ENCODE results near the gene MEIS2.

Gene MEIS2

GRCh38 chr15:36938131-36938530 is 162.2 kb downstream of the MEIS2 start:
- DNase-seq (ENCODE audit: low spot score) (no peak), FAIRE-seq (no peak)

GRCh38 chr15:36936613-36937012 is 163.7 kb downstream of the MEIS2 start:
- DNase-seq (ENCODE audit: low spot score) (no peak), FAIRE-seq (no peak)

GRCh38 chr15:36933255-36933990 is 166.9 kb downstream of the MEIS2 start:
- no peak for FAIRE-seq
- DNase-seq (ENCODE audit: low spot score), result no peak

GRCh38 chr15:36932070-36932469 is 168.3 kb downstream of the MEIS2 start:
- FAIRE-seq, result no peak
- no peak for DNase-seq (ENCODE audit: low spot score)

- FAIRE-seq, result no peak
- no peak for DNase-seq (ENCODE audit: low spot score)
Measured at GRCh38 chr15:36931434-36931833, 168.9 kb downstream of the MEIS2 start.

GRCh38 chr15:36926427-36926825 is 173.9 kb downstream of the MEIS2 start:
- DNase-seq (ENCODE audit: low spot score) (no peak), FAIRE-seq (no peak)

- FAIRE-seq (no peak), DNase-seq (ENCODE audit: low spot score) (no peak)
Measured at GRCh38 chr15:36925653-36926426, 174.5 kb downstream of the MEIS2 start.

GRCh38 chr15:36925049-36925448 is 175.3 kb downstream of the MEIS2 start:
- FAIRE-seq, result no peak

GRCh38 chr15:36924034-36924433 is 176.3 kb downstream of the MEIS2 start:
- DNase-seq (ENCODE audit: low spot score) (no peak), FAIRE-seq (no peak)

More at GRCh38 chr15:36925049-36925448, 175.3 kb downstream of the MEIS2 start:
- DNase-seq (ENCODE audit: low spot score), result no peak

GRCh38 chr15:36921484-36922091 is 178.8 kb downstream of the MEIS2 start:
- no peak for DNase-seq (ENCODE audit: low spot score)
- FAIRE-seq, result no peak

GRCh38 chr15:36917411-36918267 is 182.7 kb downstream of the MEIS2 start:
- no peak for FAIRE-seq

GRCh38 chr15:36914960-36915808 is 185.2 kb downstream of the MEIS2 start:
- FAIRE-seq (no peak), DNase-seq (ENCODE audit: low spot score) (no peak)

More at GRCh38 chr15:36917411-36918267, 182.7 kb downstream of the MEIS2 start:
- no peak for DNase-seq (ENCODE audit: low spot score)

- FAIRE-seq (no peak), DNase-seq (ENCODE audit: low spot score) (no peak)
Measured at GRCh38 chr15:36914466-36914865, 185.9 kb downstream of the MEIS2 start.

- DNase-seq (ENCODE audit: low spot score) (no peak), FAIRE-seq (no peak)
Measured at GRCh38 chr15:36912311-36912712, 188.0 kb downstream of the MEIS2 start.

GRCh38 chr15:36911322-36911944 is 188.9 kb downstream of the MEIS2 start:
- no peak for FAIRE-seq
- DNase-seq (ENCODE audit: low spot score), result no peak

- no peak for FAIRE-seq
- DNase-seq (ENCODE audit: low spot score), result no peak
Measured at GRCh38 chr15:36908991-36909390, 191.4 kb downstream of the MEIS2 start.

GRCh38 chr15:36907295-36907694 is 193.1 kb downstream of the MEIS2 start:
- DNase-seq (ENCODE audit: low spot score) (no peak), FAIRE-seq (no peak)

- FAIRE-seq (no peak), DNase-seq (ENCODE audit: low spot score) (no peak)
Measured at GRCh38 chr15:36905908-36906307, 194.4 kb downstream of the MEIS2 start.

- no peak for FAIRE-seq
- no peak for DNase-seq (ENCODE audit: low spot score)
Measured at GRCh38 chr15:36904715-36905114, 195.6 kb downstream of the MEIS2 start.

Measured in RCC 7860 (cell line).